HUES48 (cell line): ENCODE results near the gene ALOX5.

Experiments
- H3K27ac ChIP-seq: one replicate; pipeline ENCODE4 v1.7.0; 2013; ENCODE audit warnings: low read depth, low read length, inconsistent platforms
- H3K27me3 ChIP-seq: 2 replicates; pipeline ENCODE4 v1.6.1; 2013; ENCODE audit warnings: mild to moderate bottlenecking, low read length; ENCODE audit not compliant: control insufficient read depth, insufficient read depth
- H3K36me3 ChIP-seq: 2 replicates; pipeline ENCODE4 v1.6.1; 2013; ENCODE audit warnings: low read length; ENCODE audit not compliant: control insufficient read depth, insufficient read depth
- H3K4me1 ChIP-seq: 2 replicates; pipeline ENCODE4 v1.6.1; 2013; ENCODE audit warnings: mild to moderate bottlenecking, low read length; ENCODE audit not compliant: control insufficient read depth, insufficient read depth
- H3K4me3 ChIP-seq: 2 replicates; pipeline ENCODE4 v1.5.1; 2013; ENCODE audit warnings: mild to moderate bottlenecking, low read depth, low read length
- H3K9ac ChIP-seq: 2 replicates; pipeline ENCODE4 v1.6.1; 2013; ENCODE audit warnings: mild to moderate bottlenecking, low read depth, low read length, moderate library complexity
- H3K9me3 ChIP-seq: 2 replicates; pipeline ENCODE4 v1.6.1; 2013; ENCODE audit warnings: low read length; ENCODE audit not compliant: control insufficient read depth, insufficient read depth

The ALOX5 gene

GRCh38 chr10:45457487-45457886 is 83.5 kb downstream of the ALOX5 start:
- Histone ChIP-seq H3K36me3 (peaks cover 8% of the 10 kb centered on the region; the same call in 1 of the 2 replicates), H3K9ac (no peak overlapping the region), H3K4me3 (no peak overlapping the region), H3K27ac (no peak overlapping the region), H3K9me3 (no peaks in the 10 kb centered on the region), H3K4me1 (no peaks in the 10 kb centered on the region), H3K27me3 (no peaks in the 10 kb centered on the region)

- Histone ChIP-seq H3K27me3 (no peaks in the 10 kb centered on the region), H3K4me3 (no peak overlapping the region), H3K4me1 (no peaks in the 10 kb centered on the region), H3K27ac (no peak overlapping the region), H3K9ac (no peak overlapping the region), H3K9me3 (no peaks in the 10 kb centered on the region), H3K36me3 (peaks cover 8% of the 10 kb centered on the region; the same call in 1 of the 2 replicates)
These were observed 86.3 kb downstream of the ALOX5 start for GRCh38 chr10:45460235-45460878.

- H3K36me3 ChIP-seq = peaks cover 8% of the 10 kb centered on the region; the same call in 1 of the 2 replicates
- no peak overlapping the region for H3K4me3 ChIP-seq
- no peak overlapping the region for H3K9ac ChIP-seq
- H3K9me3 ChIP-seq = no peaks in the 10 kb centered on the region
- H3K27ac ChIP-seq = no peak overlapping the region
- no peaks in the 10 kb centered on the region for H3K27me3 ChIP-seq
- no peaks in the 10 kb centered on the region for H3K4me1 ChIP-seq
These were observed 87.0 kb downstream of the ALOX5 start for GRCh38 chr10:45461034-45461433.

GRCh38 chr10:45463244-45464116 is 89.5 kb downstream of the ALOX5 start:
- H3K36me3 ChIP-seq = no peaks in the 10 kb centered on the region
- no peak overlapping the region for H3K4me3 ChIP-seq
- H3K27me3 ChIP-seq = no peaks in the 10 kb centered on the region
- no peaks in the 10 kb centered on the region for H3K9me3 ChIP-seq
- no peak overlapping the region for H3K9ac ChIP-seq
- H3K27ac ChIP-seq = no peak overlapping the region
- H3K4me1 ChIP-seq = no peaks in the 10 kb centered on the region

- Histone ChIP-seq H3K9ac (no peak overlapping the region), H3K27me3 (no peaks in the 10 kb centered on the region), H3K4me3 (no peak overlapping the region), H3K27ac (no peak overlapping the region), H3K9me3 (no peaks in the 10 kb centered on the region), H3K36me3 (no peaks in the 10 kb centered on the region), H3K4me1 (peaks cover 2% of the 10 kb centered on the region; the same call in 1 of the 2 replicates)
These were observed 91.0 kb downstream of the ALOX5 start for GRCh38 chr10:45464958-45465567.

GRCh38 chr10:45466784-45467183 is 92.8 kb downstream of the ALOX5 start:
- Histone ChIP-seq H3K9me3 (no peaks in the 10 kb centered on the region), H3K36me3 (no peaks in the 10 kb centered on the region), H3K27me3 (no peaks in the 10 kb centered on the region), H3K9ac (no peak overlapping the region), H3K4me3 (no peak overlapping the region), H3K27ac (no peak overlapping the region), H3K4me1 (peaks cover 7% of the 10 kb centered on the region)

- no peak overlapping the region for H3K4me3 ChIP-seq
- H3K27me3 ChIP-seq = no peaks in the 10 kb centered on the region
- H3K27ac ChIP-seq = no peak overlapping the region
- no peaks in the 10 kb centered on the region for H3K36me3 ChIP-seq
- no peak overlapping the region for H3K9ac ChIP-seq
- no peaks in the 10 kb centered on the region for H3K9me3 ChIP-seq
- peaks cover 12% of the 10 kb centered on the region for H3K4me1 ChIP-seq
These were observed 94.1 kb downstream of the ALOX5 start for GRCh38 chr10:45468079-45468478.

GRCh38 chr10:45470098-45471012 is 96.3 kb downstream of the ALOX5 start:
- Histone ChIP-seq H3K36me3 (no peaks in the 10 kb centered on the region), H3K4me3 (no peak overlapping the region), H3K27me3 (no peaks in the 10 kb centered on the region), H3K27ac (no peak overlapping the region), H3K9ac (no peak overlapping the region), H3K4me1 (peaks cover 12% of the 10 kb centered on the region), H3K9me3 (no peaks in the 10 kb centered on the region)

GRCh38 chr10:45471059-45471458 is 97.0 kb downstream of the ALOX5 start:
- Histone ChIP-seq H3K27ac (no peak overlapping the region), H3K27me3 (no peaks in the 10 kb centered on the region), H3K4me1 (peaks cover 12% of the 10 kb centered on the region), H3K36me3 (no peaks in the 10 kb centered on the region), H3K9ac (no peak overlapping the region), H3K4me3 (no peak overlapping the region), H3K9me3 (no peaks in the 10 kb centered on the region)

- H3K4me3 ChIP-seq = no peak overlapping the region
- peaks cover 12% of the 10 kb centered on the region for H3K4me1 ChIP-seq
- H3K9me3 ChIP-seq = no peaks in the 10 kb centered on the region
- H3K27me3 ChIP-seq = no peaks in the 10 kb centered on the region
- H3K36me3 ChIP-seq = no peaks in the 10 kb centered on the region
- no peak overlapping the region for H3K9ac ChIP-seq
- H3K27ac ChIP-seq = no peak overlapping the region
These were observed 97.7 kb downstream of the ALOX5 start for GRCh38 chr10:45471531-45472310.
